GM18907 (cell line): ENCODE measurements around the gene AK9.

Experiments used
- ATAC-seq: cut with Tn5 transposase; IDR thresholded peaks from one replicate; pipeline ENCODE4 v1.9.1; 2021; ENCODE audit warnings: mild to moderate bottlenecking, moderate library complexity; ENCODE audit not compliant: unreplicated experiment

Gene AK9

GRCh38 chr6:109515781-109516409, 175.1 kb downstream of the AK9 start:
- ATAC-seq = no peak

GRCh38 chr6:109514946-109515345, 176.1 kb downstream of the AK9 start:
- no peak for ATAC-seq

- ATAC-seq = no peak
Measured at GRCh38 chr6:109513571-109514071, 177.4 kb downstream of the AK9 start.

GRCh38 chr6:109512271-109512817, 178.7 kb downstream of the AK9 start:
- no peak for ATAC-seq

GRCh38 chr6:109511832-109512231, 179.2 kb downstream of the AK9 start:
- no peak for ATAC-seq

GRCh38 chr6:109510358-109510757, 180.6 kb downstream of the AK9 start:
- no peak for ATAC-seq

- ATAC-seq = no peak
Measured at GRCh38 chr6:109508166-109508860, 182.7 kb downstream of the AK9 start.

- ATAC-seq = no peak
Measured at GRCh38 chr6:109507490-109508072, 183.4 kb downstream of the AK9 start.

- ATAC-seq = no peak
Measured at GRCh38 chr6:109506841-109507240, 184.2 kb downstream of the AK9 start.

GRCh38 chr6:109506314-109506713, 184.7 kb downstream of the AK9 start:
- ATAC-seq = no peak

GRCh38 chr6:109503327-109504224, 187.4 kb downstream of the AK9 start:
- ATAC-seq = no peak

- ATAC-seq = no peak
Measured at GRCh38 chr6:109498936-109499335, 192.1 kb downstream of the AK9 start.

- no peak for ATAC-seq
Measured at GRCh38 chr6:109498052-109498451, 192.9 kb downstream of the AK9 start.

- no peak for ATAC-seq
Measured at GRCh38 chr6:109496036-109496772, 194.8 kb downstream of the AK9 start.

GRCh38 chr6:109493865-109494264, 197.1 kb downstream of the AK9 start:
- ATAC-seq = no peak

GRCh38 chr6:109491207-109491938, 199.6 kb downstream of the AK9 start:
- peak; percentile 68 for ATAC-seq

- no peak for ATAC-seq
Measured at GRCh38 chr6:109490713-109491112, 200.3 kb downstream of the AK9 start.

- ATAC-seq = no peak
Measured at GRCh38 chr6:109488001-109488400, 203.0 kb downstream of the AK9 start.

GRCh38 chr6:109486068-109486467, 204.9 kb downstream of the AK9 start:
- ATAC-seq = no peak
